ENCODE data around the gene ACSL4.

ACSL4 gene

GRCh38 chrX:109624641-109625616 lies 108.1 kb downstream of the ACSL4 start, which contains the start of gene KCNE5:
Gene KCNE5 (minus strand): TSS chrX:109625172. CDS start chrX:109625020, 152 bp downstream.
- Histone ChIP-seq H4K8ac (ENCODE audit: low read length) (peak within 1 kb of the TSS; percentile 37), H3K4me3 (ENCODE audit: insufficient read depth in 1 of 2, low read depth in 1 of 2, low read length in 2 of 2) (peak within 1 kb of the TSS; percentile 24 to 44), H3K23ac (ENCODE audit: low read length in 2 of 2) (no peak within 1 kb of the TSS), H2BK12ac (ENCODE audit: low read length in 2 of 2) (no peak within 1 kb of the TSS), H3K27ac (ENCODE audit: low read length, poor library complexity, severe bottlenecking) (no peak within 1 kb of the TSS), H3K4ac (ENCODE audit: low read depth in 1 of 2, low read length in 2 of 2) (no peak within 1 kb of the TSS), H3K79me1 (replicated peaks; ENCODE audit: low read length, poor library complexity, severe bottlenecking) (no peaks in the 10 kb centered on the region), H3K36me3 (ENCODE audit: control insufficient read depth in 1 of 2, insufficient read depth in 2 of 2, low read depth in 1 of 2, low read length in 2 of 2) (peaks cover 0 to 8% of the 10 kb centered on the region in 2 experiments), H3K4me2 (ENCODE audit: low read length, poor library complexity, severe bottlenecking) (peak within 1 kb of the TSS; percentile 74), H2BK5ac (ENCODE audit: low read depth, low read length, poor library complexity, severe bottlenecking) (no peak within 1 kb of the TSS), H3K9ac (ENCODE audit: low read length) (no peak within 1 kb of the TSS), H3K18ac (ENCODE audit: low read depth in 1 of 2, low read length in 2 of 2) (peak within 1 kb of the TSS in 1 of 2 experiments; percentile 34), H2AFZ (ENCODE audit: low read depth, low read length) (peak within 1 kb of the TSS; percentile 23), H2BK120ac (ENCODE audit: low read depth, low read length) (peak within 1 kb of the TSS; percentile 34), H3K9me3 (ENCODE audit: control insufficient read depth, low read length) (no peaks in the 10 kb centered on the region), H2AK5ac (ENCODE audit: low read length, severe bottlenecking) (no peak within 1 kb of the TSS), H3K27me3 (ENCODE audit: control insufficient read depth in 1 of 2, insufficient read depth in 1 of 2, low read length in 2 of 2) (peaks cover 0 to 18% of the 10 kb centered on the region in 2 experiments), H3K4me1 (ENCODE audit: control insufficient read depth, insufficient read depth, low read depth, low read length) (peaks cover 2% of the 10 kb centered on the region), H2BK15ac (ENCODE audit: low read depth, poor library complexity, severe bottlenecking) (no peak within 1 kb of the TSS), H3K14ac (ENCODE audit: low read length in 2 of 2) (no peak within 1 kb of the TSS), H4K91ac (ENCODE audit: low read length) (peak within 1 kb of the TSS; percentile 27)
- DNase-seq = peak; percentile 29
- 52% methylated on average over 29 of the region's 79 CpGs for WGBS

DNA sequence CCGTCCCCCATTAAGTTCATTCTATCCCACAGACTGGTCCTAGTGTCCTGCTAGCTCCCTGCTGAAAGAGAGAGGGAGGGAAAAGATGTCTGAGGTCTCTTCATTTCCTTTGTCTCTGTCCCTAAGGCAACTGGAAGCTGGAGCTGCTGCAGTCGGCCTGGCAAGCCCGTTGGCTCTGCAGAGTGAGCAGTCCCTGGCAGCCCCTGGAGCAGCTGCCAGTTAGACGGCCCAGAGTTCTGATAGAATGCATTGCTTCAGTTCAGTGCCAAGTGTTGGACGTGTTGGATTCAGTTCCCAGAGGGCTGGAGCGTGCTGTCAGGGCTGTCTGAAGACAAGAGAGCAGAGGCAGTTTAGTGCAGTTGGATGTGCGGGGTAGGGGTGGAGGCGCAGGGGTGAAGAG lies 109.1 kb downstream of the ACSL4 start:
- Histone ChIP-seq H3K18ac (ENCODE audit: low read depth in 1 of 2, low read length in 2 of 2) (no peak overlapping the region), H2AK5ac (ENCODE audit: low read length, severe bottlenecking) (no peak overlapping the region), H3K4me3 (ENCODE audit: insufficient read depth in 1 of 2, low read depth in 1 of 2, low read length in 2 of 2) (no peak overlapping the region), H3K4ac (ENCODE audit: low read depth in 1 of 2, low read length in 2 of 2) (no peak overlapping the region), H3K27ac (ENCODE audit: low read length, poor library complexity, severe bottlenecking) (no peak overlapping the region), H2BK5ac (ENCODE audit: low read depth, low read length, poor library complexity, severe bottlenecking) (no peak overlapping the region), H2AFZ (ENCODE audit: low read depth, low read length) (no peak overlapping the region), H3K27me3 (ENCODE audit: control insufficient read depth in 1 of 2, insufficient read depth in 1 of 2, low read length in 2 of 2) (peaks cover 0 to 18% of the 10 kb centered on the region in 2 experiments), H2BK12ac (ENCODE audit: low read length in 2 of 2) (no peak overlapping the region), H3K4me2 (ENCODE audit: low read length, poor library complexity, severe bottlenecking) (no peak overlapping the region), H3K9me3 (ENCODE audit: control insufficient read depth, low read length) (no peaks in the 10 kb centered on the region), H3K14ac (ENCODE audit: low read length in 2 of 2) (no peak overlapping the region), H3K23ac (ENCODE audit: low read length in 2 of 2) (no peak overlapping the region), H3K36me3 (ENCODE audit: control insufficient read depth in 1 of 2, insufficient read depth in 2 of 2, low read depth in 1 of 2, low read length in 2 of 2) (peaks cover 0 to 8% of the 10 kb centered on the region in 2 experiments), H3K79me1 (replicated peaks; ENCODE audit: low read length, poor library complexity, severe bottlenecking) (no peaks in the 10 kb centered on the region), H4K91ac (ENCODE audit: low read length) (no peak overlapping the region), H3K9ac (ENCODE audit: low read length) (no peak overlapping the region), H4K8ac (ENCODE audit: low read length) (peak overlapping the region; percentile 37), H2BK120ac (ENCODE audit: low read depth, low read length) (no peak overlapping the region), H3K4me1 (ENCODE audit: control insufficient read depth, insufficient read depth, low read depth, low read length) (peaks cover 2% of the 10 kb centered on the region), H2BK15ac (ENCODE audit: low read depth, poor library complexity, severe bottlenecking) (no peak overlapping the region)
- DNase-seq = no peak
- 98% methylated on average over 7 of the region's 8 CpGs for WGBS

DNA sequence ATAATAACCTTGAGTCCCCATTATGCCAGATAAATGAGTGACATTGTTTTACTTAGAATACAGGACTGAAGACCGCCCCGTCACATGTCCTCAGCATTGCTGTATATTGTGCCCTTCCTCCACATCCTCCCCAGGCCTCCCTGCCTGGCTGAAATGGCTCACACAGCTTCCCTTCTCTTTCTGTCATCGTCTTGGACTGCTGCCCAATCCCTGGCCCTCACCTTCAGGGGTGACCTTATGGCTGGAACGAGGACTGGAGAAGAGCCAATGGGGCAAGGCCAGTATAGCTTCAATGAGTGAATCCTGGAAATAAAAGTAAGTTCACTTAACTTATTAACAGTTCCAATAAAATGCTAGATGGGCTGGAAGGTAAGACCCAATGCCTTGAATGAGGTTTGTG lies 110.8 kb downstream of the ACSL4 start:
- H3K4me3 ChIP-seq (ENCODE audit: insufficient read depth in 1 of 2, low read depth in 1 of 2, low read length in 2 of 2) = no peak overlapping the region
- H3K9me3 ChIP-seq (ENCODE audit: control insufficient read depth, low read length) = no peaks in the 10 kb centered on the region
- H2AK5ac ChIP-seq (ENCODE audit: low read length, severe bottlenecking) = no peak overlapping the region
- no peak overlapping the region for H2BK15ac ChIP-seq (ENCODE audit: low read depth, poor library complexity, severe bottlenecking)
- H3K9ac ChIP-seq (ENCODE audit: low read length) = no peak overlapping the region
- peaks cover 0 to 8% of the 10 kb centered on the region in 2 experiments for H3K36me3 ChIP-seq (ENCODE audit: control insufficient read depth in 1 of 2, insufficient read depth in 2 of 2, low read depth in 1 of 2, low read length in 2 of 2)
- H2BK12ac ChIP-seq (ENCODE audit: low read length in 2 of 2) = no peak overlapping the region
- H3K14ac ChIP-seq (ENCODE audit: low read length in 2 of 2) = no peak overlapping the region
- no peak overlapping the region for H3K27ac ChIP-seq (ENCODE audit: low read length, poor library complexity, severe bottlenecking)
- peaks cover 0 to 21% of the 10 kb centered on the region in 2 experiments for H3K27me3 ChIP-seq (ENCODE audit: control insufficient read depth in 1 of 2, insufficient read depth in 1 of 2, low read length in 2 of 2)
- H3K4ac ChIP-seq (ENCODE audit: low read depth in 1 of 2, low read length in 2 of 2) = no peak overlapping the region
- 100% methylated on average over 2 of the region's 4 CpGs for WGBS
- H2AFZ ChIP-seq (ENCODE audit: low read depth, low read length) = no peak overlapping the region
- H2BK5ac ChIP-seq (ENCODE audit: low read depth, low read length, poor library complexity, severe bottlenecking) = no peak overlapping the region
- H3K18ac ChIP-seq (ENCODE audit: low read depth in 1 of 2, low read length in 2 of 2) = no peak overlapping the region
- no peak overlapping the region for H2BK120ac ChIP-seq (ENCODE audit: low read depth, low read length)
- no peak overlapping the region for H3K23ac ChIP-seq (ENCODE audit: low read length in 2 of 2)
- peaks cover 2% of the 10 kb centered on the region for H3K4me1 ChIP-seq (ENCODE audit: control insufficient read depth, insufficient read depth, low read depth, low read length)
- H4K8ac ChIP-seq (ENCODE audit: low read length) = no peak overlapping the region
- no peak overlapping the region for H3K4me2 ChIP-seq (ENCODE audit: low read length, poor library complexity, severe bottlenecking)
- no peak overlapping the region for H4K91ac ChIP-seq (ENCODE audit: low read length)
- H3K79me1 ChIP-seq (replicated peaks; ENCODE audit: low read length, poor library complexity, severe bottlenecking) = no peaks in the 10 kb centered on the region
- no peak for DNase-seq

DNA sequence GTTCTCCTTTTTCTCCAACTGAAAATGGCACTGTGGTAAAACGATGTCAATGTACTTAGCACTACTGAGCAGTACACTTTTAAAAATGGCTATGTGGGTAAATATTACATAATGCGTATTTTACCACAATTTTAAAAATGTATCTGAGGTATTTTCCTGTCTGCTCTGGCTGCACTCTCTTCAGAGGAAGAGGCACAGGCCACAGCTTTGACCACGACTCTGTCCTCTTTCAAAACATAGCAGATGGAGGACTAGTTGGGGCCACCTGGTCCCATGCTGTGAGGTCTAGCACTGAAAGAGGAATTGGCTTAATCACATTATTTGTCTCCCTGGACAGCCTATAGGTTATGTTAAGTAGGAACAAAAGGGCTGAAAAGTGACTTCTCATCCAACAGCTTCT lies 113.3 kb downstream of the ACSL4 start:
- Histone ChIP-seq H2BK12ac (ENCODE audit: low read length in 2 of 2) (no peak overlapping the region), H2BK5ac (ENCODE audit: low read depth, low read length, poor library complexity, severe bottlenecking) (no peak overlapping the region), H3K9ac (ENCODE audit: low read length) (no peak overlapping the region), H3K4me2 (ENCODE audit: low read length, poor library complexity, severe bottlenecking) (no peak overlapping the region), H2BK120ac (ENCODE audit: low read depth, low read length) (no peak overlapping the region), H3K14ac (ENCODE audit: low read length in 2 of 2) (no peak overlapping the region), H4K91ac (ENCODE audit: low read length) (no peak overlapping the region), H3K18ac (ENCODE audit: low read depth in 1 of 2, low read length in 2 of 2) (no peak overlapping the region), H4K8ac (ENCODE audit: low read length) (no peak overlapping the region), H3K79me1 (replicated peaks; ENCODE audit: low read length, poor library complexity, severe bottlenecking) (no peaks in the 10 kb centered on the region), H2AK5ac (ENCODE audit: low read length, severe bottlenecking) (no peak overlapping the region), H3K4me1 (ENCODE audit: control insufficient read depth, insufficient read depth, low read depth, low read length) (peaks cover 2% of the 10 kb centered on the region), H3K27me3 (ENCODE audit: control insufficient read depth in 1 of 2, insufficient read depth in 1 of 2, low read length in 2 of 2) (peaks cover 0 to 21% of the 10 kb centered on the region in 2 experiments), H3K9me3 (ENCODE audit: control insufficient read depth, low read length) (no peaks in the 10 kb centered on the region), H3K4me3 (ENCODE audit: insufficient read depth in 1 of 2, low read depth in 1 of 2, low read length in 2 of 2) (no peak overlapping the region), H3K27ac (ENCODE audit: low read length, poor library complexity, severe bottlenecking) (no peak overlapping the region), H2AFZ (ENCODE audit: low read depth, low read length) (no peak overlapping the region), H3K4ac (ENCODE audit: low read depth in 1 of 2, low read length in 2 of 2) (no peak overlapping the region), H2BK15ac (ENCODE audit: low read depth, poor library complexity, severe bottlenecking) (no peak overlapping the region), H3K23ac (ENCODE audit: low read length in 2 of 2) (no peak overlapping the region), H3K36me3 (ENCODE audit: control insufficient read depth in 1 of 2, insufficient read depth in 2 of 2, low read depth in 1 of 2, low read length in 2 of 2) (peaks cover 0 to 8% of the 10 kb centered on the region in 2 experiments)
- 94% methylated on average over 2 of the region's 3 CpGs for WGBS
- DNase-seq = no peak
